22Rv1 (cell line): ENCODE data around the gene RBMS3.

Experiments
- H3K27ac ChIP-seq: fragments of 450-650 bp; 2 replicates; pipeline ENCODE4 v1.5.1; 2017
- ZFX ChIP-seq: fragments of 450-650 bp; IDR thresholded peaks from 2 replicates; pipeline ENCODE4 v1.6.1; 2017; ENCODE audit warnings: antibody characterized with exemption, borderline replicate concordance
- TF ChIP-seq, protein P1 (sequence below): fragments of 450-650 bp; IDR thresholded peaks from 2 replicates; pipeline ENCODE4 v1.5.1; 2017; ENCODE audit warnings: mild to moderate bottlenecking

The RBMS3 gene

DNA sequence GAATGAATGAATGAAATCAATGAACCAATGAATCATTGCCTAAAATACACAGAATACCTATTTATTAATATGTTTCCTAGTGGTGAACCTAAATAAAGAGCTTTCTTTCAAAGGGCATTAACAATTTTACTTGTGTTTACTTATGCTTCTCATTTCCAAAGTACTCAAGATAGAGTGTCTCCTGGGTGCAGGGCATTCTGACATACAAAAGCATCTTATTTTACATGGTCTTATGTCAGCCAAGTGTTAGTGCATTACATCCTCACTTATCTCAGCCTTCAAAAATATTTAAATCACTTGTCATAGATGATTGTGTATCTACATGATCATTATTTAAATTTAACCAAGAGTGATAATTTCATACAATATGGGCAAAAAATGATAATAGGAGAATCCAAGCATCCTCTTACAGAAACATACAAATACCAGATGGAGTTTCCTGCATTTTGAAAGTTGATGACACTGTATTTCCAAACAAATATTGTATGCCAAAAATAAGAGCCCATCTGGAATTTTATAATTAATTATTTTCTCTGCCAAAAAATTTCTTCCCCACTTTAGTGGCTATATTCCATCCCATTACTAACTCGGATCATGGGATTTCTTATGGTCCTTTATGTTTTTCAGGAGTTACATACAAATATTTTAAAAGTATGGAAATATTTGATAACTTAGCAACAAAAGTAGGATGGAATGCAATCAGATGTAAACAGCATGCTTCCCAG, 279.0 kb downstream of the RBMS3 start:
- no peak overlapping the region for H3K27ac ChIP-seq
- TF ChIP-seq, protein P1, sequence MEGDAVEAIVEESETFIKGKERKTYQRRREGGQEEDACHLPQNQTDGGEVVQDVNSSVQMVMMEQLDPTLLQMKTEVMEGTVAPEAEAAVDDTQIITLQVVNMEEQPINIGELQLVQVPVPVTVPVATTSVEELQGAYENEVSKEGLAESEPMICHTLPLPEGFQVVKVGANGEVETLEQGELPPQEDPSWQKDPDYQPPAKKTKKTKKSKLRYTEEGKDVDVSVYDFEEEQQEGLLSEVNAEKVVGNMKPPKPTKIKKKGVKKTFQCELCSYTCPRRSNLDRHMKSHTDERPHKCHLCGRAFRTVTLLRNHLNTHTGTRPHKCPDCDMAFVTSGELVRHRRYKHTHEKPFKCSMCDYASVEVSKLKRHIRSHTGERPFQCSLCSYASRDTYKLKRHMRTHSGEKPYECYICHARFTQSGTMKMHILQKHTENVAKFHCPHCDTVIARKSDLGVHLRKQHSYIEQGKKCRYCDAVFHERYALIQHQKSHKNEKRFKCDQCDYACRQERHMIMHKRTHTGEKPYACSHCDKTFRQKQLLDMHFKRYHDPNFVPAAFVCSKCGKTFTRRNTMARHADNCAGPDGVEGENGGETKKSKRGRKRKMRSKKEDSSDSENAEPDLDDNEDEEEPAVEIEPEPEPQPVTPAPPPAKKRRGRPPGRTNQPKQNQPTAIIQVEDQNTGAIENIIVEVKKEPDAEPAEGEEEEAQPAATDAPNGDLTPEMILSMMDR = no peak
- no peak for TF ChIP-seq ZFX

DNA sequence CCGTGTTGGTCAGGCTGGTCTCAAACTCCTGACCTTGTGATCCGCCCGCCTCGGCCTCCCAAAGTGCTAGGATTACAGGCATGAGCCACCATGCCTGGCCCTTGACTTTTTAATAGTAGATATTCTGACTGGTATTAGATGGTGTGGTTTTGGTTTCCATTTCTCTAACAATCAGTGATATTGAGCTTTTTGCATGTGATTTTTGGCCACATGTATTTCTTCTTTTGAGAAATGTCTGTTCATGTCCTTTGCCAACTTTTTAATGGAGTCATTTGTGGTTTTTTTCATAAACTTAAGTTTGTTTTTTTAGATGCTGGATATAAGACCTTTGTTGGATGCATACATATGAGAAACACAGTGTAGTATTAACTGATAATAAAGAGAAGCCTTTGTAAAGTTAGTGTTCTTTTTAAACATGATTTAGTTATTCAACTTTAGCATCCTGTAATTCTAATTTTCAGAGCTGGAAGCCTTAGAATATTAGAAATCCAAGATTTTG, 280.8 kb downstream of the RBMS3 start:
- no peak for TF ChIP-seq ZFX
- TF ChIP-seq, protein P1 = no peak
- no peak overlapping the region for H3K27ac ChIP-seq

DNA sequence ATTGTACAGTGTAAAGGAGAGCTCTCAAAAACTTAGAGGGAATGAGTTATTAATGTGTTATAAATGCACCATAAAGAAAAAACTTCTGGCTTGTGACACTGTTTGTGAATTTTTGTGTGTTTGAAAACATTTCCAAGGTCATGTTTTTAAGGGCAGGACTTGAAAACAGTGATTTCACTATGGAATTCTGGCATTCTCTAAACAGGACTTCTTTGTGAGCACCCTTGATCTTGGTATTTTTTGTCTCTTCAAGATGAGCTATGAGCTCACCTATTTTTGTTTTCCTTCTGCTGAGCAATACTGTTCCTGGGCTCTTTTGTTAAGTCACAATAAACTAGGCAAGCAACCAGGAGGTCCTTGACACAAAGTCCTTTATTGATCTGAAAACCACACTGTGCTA, 284.4 kb downstream of the RBMS3 start:
- TF ChIP-seq, protein P1 = no peak
- no peak for TF ChIP-seq ZFX

DNA sequence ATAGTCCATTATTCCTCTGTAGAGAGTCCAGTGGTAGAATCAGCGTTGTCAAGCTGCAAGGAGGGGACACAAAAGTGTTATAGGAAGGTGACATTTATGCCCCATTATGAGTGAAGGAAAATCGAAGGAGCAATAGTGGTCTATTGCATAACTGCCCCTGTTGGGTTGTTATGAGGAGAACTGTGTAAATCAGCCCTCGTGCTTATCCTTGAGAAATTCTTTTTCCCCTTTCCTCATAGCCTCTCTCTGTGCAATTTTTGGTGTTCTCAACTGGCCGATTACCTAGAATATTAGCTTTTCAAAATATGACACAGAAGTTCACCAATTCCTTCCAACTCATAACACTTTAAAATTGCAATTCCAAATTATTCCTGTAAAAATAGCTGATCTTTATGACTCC, 286.6 kb downstream of the RBMS3 start:
- no peak overlapping the region for H3K27ac ChIP-seq
- no peak for TF ChIP-seq ZFX
- TF ChIP-seq, protein P1 = no peak

More for the DNA sequence above, 284.4 kb downstream of the RBMS3 start:
- no peak overlapping the region for H3K27ac ChIP-seq

DNA sequence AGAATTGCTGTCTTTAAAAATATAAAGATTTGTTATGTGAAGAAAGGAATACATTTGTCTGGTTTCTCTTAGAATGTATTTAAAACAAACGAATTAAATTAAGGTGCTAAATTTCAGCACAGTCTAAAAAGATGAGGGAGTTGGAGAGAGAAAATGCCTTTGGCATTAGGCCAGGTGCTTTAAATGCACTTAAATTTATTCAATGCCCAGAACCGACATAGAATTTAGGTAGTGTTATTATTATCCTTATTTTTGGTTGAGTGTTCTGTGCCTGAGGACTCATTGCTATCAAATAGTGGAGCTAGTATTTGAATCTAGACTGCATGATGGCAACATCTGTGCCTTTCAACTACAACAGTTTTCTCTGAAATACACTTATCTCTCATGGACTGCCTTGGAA, 287.5 kb downstream of the RBMS3 start:
- no peak overlapping the region for H3K27ac ChIP-seq

DNA sequence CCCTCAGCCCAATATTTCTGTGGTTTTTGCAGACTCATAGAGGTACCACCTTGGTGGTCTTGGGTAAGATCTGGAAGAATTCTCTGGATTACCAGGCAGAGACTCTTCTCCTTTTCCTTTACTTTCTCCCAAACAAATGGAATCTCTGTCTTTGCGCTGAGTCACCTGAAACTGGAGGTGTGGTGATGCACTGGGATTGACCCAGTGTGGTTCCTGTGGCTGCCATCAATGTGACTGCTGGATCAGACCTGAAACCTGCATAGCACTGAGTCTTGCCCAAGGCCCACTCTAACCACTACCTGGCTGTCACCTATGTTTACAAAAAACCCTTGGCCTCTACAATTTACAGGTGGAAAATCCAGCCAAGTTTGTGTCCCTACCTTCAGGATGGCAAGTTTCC, 295.3 kb downstream of the RBMS3 start:
- TF ChIP-seq, protein P1 = no peak
- no peak overlapping the region for H3K27ac ChIP-seq

More for the DNA sequence above, 287.5 kb downstream of the RBMS3 start:
- TF ChIP-seq ZFX = no peak
- TF ChIP-seq, protein P1 = no peak

DNA sequence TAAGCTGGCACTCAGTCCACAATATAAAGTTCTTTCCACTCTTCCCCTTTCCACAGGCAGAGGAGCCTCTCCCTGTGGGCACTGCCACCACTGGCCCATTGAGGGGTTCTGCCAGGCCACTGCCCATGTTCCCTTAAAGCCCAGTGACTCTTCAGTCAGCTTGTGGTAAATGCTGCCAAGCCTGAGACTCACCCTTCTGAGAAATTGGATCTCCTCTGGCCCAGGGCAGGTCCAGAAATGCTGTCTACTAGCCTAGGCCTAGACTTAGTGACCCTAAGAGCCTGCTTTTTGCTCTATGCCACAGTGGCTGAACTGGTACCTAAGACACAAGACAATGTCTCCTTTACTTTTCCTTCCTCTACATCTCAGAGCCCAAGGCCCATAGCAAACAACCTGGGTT, 295.8 kb downstream of the RBMS3 start:
- no peak overlapping the region for H3K27ac ChIP-seq
- no peak for TF ChIP-seq ZFX
- TF ChIP-seq, protein P1 = no peak
